H1 (cell line): ENCODE results near the gene RNF26. TPM values are rescaled to one million over a fixed set of nuclear protein-coding genes. Genes with fewer than 3 reads are reported as not detected.

ENCODE experiments used
- BRCA1 ChIP-seq: IDR thresholded peaks from 2 replicates; pipeline ENCODE4 v1.6.1; 2012; ENCODE audit warnings: low read depth, low read length, improper control_type of control experiment
- CTCF ChIP-seq, 3 experiments: IDR thresholded peaks; 1 replicate in 2 of 3; 2 replicates in 1 of 3; pipeline versions ENCODE4 v1.5.1 to v1.6.1; 2011; ENCODE audit warnings: low read length in 3 of 3, mild to moderate bottlenecking in 3 of 3, inconsistent platforms in 2 of 3, low read depth in 1 of 3, moderate library complexity in 1 of 3; ENCODE audit not compliant: insufficient read depth in 1 of 3; ENCODE audit errors: control extremely low read depth in 1 of 3
- EZH2 ChIP-seq: fragments of 200-600 bp; sonication (generic); IDR thresholded peaks from 2 replicates; pipeline ENCODE4 v1.7.1; 2012; ENCODE audit warnings: low read depth, mild to moderate bottlenecking, moderate library complexity, low read length, inconsistent platforms; ENCODE audit not compliant: severe bottlenecking
- JUN ChIP-seq: IDR thresholded peaks from 2 replicates; pipeline ENCODE4 v1.6.1; 2011; ENCODE audit warnings: low read depth, mild to moderate bottlenecking, improper control_type of control experiment, low read length
- JUND ChIP-seq: IDR thresholded peaks from 2 replicates; pipeline ENCODE4 v1.6.1; 2011; ENCODE audit warnings: mild to moderate bottlenecking, improper control_type of control experiment, low read length
- SIN3A ChIP-seq, 2 experiments: IDR thresholded peaks in 1 of 2; conservative IDR thresholded peaks in 1 of 2; 2 replicates each; pipeline ENCODE4 v1.6.1; 2011 to 2012; ENCODE audit warnings: low read length in 2 of 2, improper control_type of control experiment in 1 of 2, low read depth in 1 of 2, mild to moderate bottlenecking in 1 of 2
- polyA plus RNA-seq, 7 experiments: library from polyadenylated mRNA; depleted of rRNA in 3 of 7; stranded (reverse) in 5 of 7; unstranded in 2 of 7; fragments of >200 nt in 5 of 7; fragments of 200-250 nt in 2 of 7; gene quantifications; 1 replicate in 5 of 7; 2 replicates in 1 of 7; 4 replicates in 1 of 7; pipeline versions ENCODE4 v1.2.1 to v1.2.3, GENCODE V29; 2011 to 2013; ENCODE audit warnings: missing spikeins in 2 of 7, mixed read lengths in 2 of 7
- total RNA-seq: library from RNA; stranded (reverse); fragmentation: NEBNext Ultra II Directional; extraction: Animal tissue kit (Norgen Biotek cat#: 25700); gene quantifications from 2 replicates; pipeline ENCODE4 v1.2.1, GENCODE V29; 2021

Gene RNF26
- total and polyA plus RNA-seq, 2 of the 8 experiments (the other 6 are each of a cell fraction or from before 2014, with no cell fraction given) = 82.7 to 84.0 TPM

- TF ChIP-seq CTCF (IDR thresholded peaks at IDR 0.05; ENCODE audit: control extremely low read depth in 1 of 3, insufficient read depth in 1 of 3, low read depth in 1 of 3, low read length in 3 of 3) = peak in 1 of 3 experiments; percentile 32; a peak in 1 of 4 replicates
- 0 out of 2 replicates have a peak, but pooled peaks have one; percentile 18 for TF ChIP-seq JUN
- TF ChIP-seq BRCA1 = no peak
- peak in 1 of 2 experiments; percentile 75; a peak in 1 of 4 replicates for TF ChIP-seq SIN3A (conservative IDR thresholded peaks at IDR 0.05 in 1 of 2, IDR thresholded peaks at IDR 0.05 in 1 of 2; ENCODE audit: low read depth in 1 of 2, low read length in 2 of 2)
- TF ChIP-seq EZH2 = no peak
- TF ChIP-seq JUND = peak; percentile 81
Measured at GRCh38 chr11:119315131-119316015, 19.0 kb upstream of the RNF26 start (continued).
